ENCODE data around the gene SND1. TPM values are rescaled to one million over a fixed set of nuclear protein-coding genes. Genes with fewer than 3 reads are reported as not detected.
"Not testable (repeated sequence)": the region's sequence is repeated elsewhere in the genome, so short reads cannot be mapped to it uniquely, and the experiment has no call there.

Gene SND1
- total RNA-seq, 2 donors from 2014 or later = 91.0 to 111 TPM

- no peak for DNase-seq (ENCODE audit: low spot score)
- no peak for TF ChIP-seq CTCF (IDR thresholded peaks at IDR 0.05)
- H3K27me3 ChIP-seq (replicated peaks; ENCODE audit: insufficient read depth) = no peaks in the 10 kb centered on the region
- H3K4me3 ChIP-seq = no peak overlapping the region
- peaks cover 12 to 21% of the 10 kb centered on the region in 2 donors for H3K4me1 ChIP-seq (ENCODE audit: control insufficient read depth in 1 of 2, low read depth in 2 of 2)
- no peaks in the 10 kb centered on the region for H3K36me3 ChIP-seq
- no peak overlapping the region for H3K27ac ChIP-seq
- ATAC-seq (ENCODE audit: insufficient number of reproducible peaks, low FRiP score, low read depth) = no peak
- peaks cover 3% of the 10 kb centered on the region for H3K9me3 ChIP-seq
Observed at GRCh38 chr7:127671341-127671740, 19.3 kb downstream of the SND1 start.

- TF ChIP-seq CTCF (IDR thresholded peaks at IDR 0.05) = no peak
- ATAC-seq (ENCODE audit: insufficient number of reproducible peaks, low FRiP score, low read depth) (no peak), DNase-seq (ENCODE audit: low spot score) (no peak)
- peaks cover 12 to 17% of the 10 kb centered on the region in 2 donors for H3K4me1 ChIP-seq (ENCODE audit: control insufficient read depth in 1 of 2, low read depth in 2 of 2)
- H3K9me3 ChIP-seq = peaks cover 3% of the 10 kb centered on the region
- H3K27me3 ChIP-seq (replicated peaks; ENCODE audit: insufficient read depth) = no peaks in the 10 kb centered on the region
- peak overlapping the region; percentile 61 to 67 for H3K27ac ChIP-seq
- no peak overlapping the region for H3K4me3 ChIP-seq
- no peaks in the 10 kb centered on the region for H3K36me3 ChIP-seq
Observed at GRCh38 chr7:127673902-127674301, 21.9 kb downstream of the SND1 start.

- no peaks in the 10 kb centered on the region for H3K27me3 ChIP-seq (replicated peaks; ENCODE audit: insufficient read depth)
- peaks cover 3% of the 10 kb centered on the region for H3K9me3 ChIP-seq
- H3K36me3 ChIP-seq = no peaks in the 10 kb centered on the region
- ATAC-seq (ENCODE audit: insufficient number of reproducible peaks, low FRiP score, low read depth) = no peak
- TF ChIP-seq CTCF (IDR thresholded peaks at IDR 0.05) = no peak
- peaks cover 12 to 17% of the 10 kb centered on the region in 2 donors for H3K4me1 ChIP-seq (ENCODE audit: control insufficient read depth in 1 of 2, low read depth in 2 of 2)
- peak overlapping the region; percentile 22 to 67 for H3K27ac ChIP-seq
- no peak overlapping the region for H3K4me3 ChIP-seq
- DNase-seq (ENCODE audit: low spot score) = no peak
Observed at GRCh38 chr7:127674361-127674760, 22.4 kb downstream of the SND1 start.

GRCh38 chr7:127674923-127675322 is 22.9 kb downstream of the SND1 start:
- H3K36me3 ChIP-seq; DNase-seq (ENCODE audit: low spot score); H3K4me3 ChIP-seq; H3K9me3 ChIP-seq; H3K27me3 ChIP-seq (replicated peaks; ENCODE audit: insufficient read depth); ATAC-seq (ENCODE audit: insufficient number of reproducible peaks, low FRiP score, low read depth): not testable (repeated sequence)
- Histone ChIP-seq H3K4me1 (ENCODE audit: control insufficient read depth in 1 of 2, low read depth in 2 of 2) (peaks cover 12 to 17% of the 10 kb centered on the region in 2 donors), H3K27ac (peak overlapping the region; percentile 22 to 67)

- Histone ChIP-seq H3K9me3 (peaks cover 3% of the 10 kb centered on the region), H3K36me3 (no peaks in the 10 kb centered on the region), H3K27me3 (replicated peaks; ENCODE audit: insufficient read depth) (no peaks in the 10 kb centered on the region), H3K27ac (no peak overlapping the region), H3K4me3 (no peak overlapping the region), H3K4me1 (ENCODE audit: control insufficient read depth in 1 of 2, low read depth in 2 of 2) (peaks cover 12 to 17% of the 10 kb centered on the region in 2 donors)
- no peak for TF ChIP-seq CTCF (IDR thresholded peaks at IDR 0.05)
- no peak for ATAC-seq (ENCODE audit: insufficient number of reproducible peaks, low FRiP score, low read depth)
- DNase-seq (ENCODE audit: low spot score) = no peak
Observed at GRCh38 chr7:127675721-127676120, 23.7 kb downstream of the SND1 start.
